ENCODE data around the gene YBEY.

YBEY gene

GRCh38 chr21:46334351-46335140, 48.4 kb downstream of the YBEY start:
- DNase-seq = no peak

DNA sequence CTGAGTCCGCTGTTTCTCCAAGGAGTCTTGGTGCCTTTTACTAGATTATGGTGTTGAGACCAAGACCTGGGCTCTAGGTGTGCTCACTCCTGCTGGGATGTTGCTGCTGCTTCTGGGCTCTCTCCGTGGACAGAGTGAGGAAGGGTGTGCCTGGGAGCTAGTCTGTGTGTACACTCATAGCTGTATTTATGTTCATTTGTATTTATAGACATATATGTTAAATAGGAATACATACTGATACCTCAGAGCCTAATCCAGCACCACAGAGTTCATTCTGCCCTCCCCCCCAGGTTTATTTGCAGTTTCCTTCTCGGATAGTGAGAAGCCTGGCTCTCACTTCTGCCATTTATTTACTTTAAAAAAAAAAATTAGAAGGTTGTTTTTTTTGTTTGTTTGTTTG, 50.5 kb downstream of the YBEY start:
- DNase-seq = no peak

- DNase-seq = no peak
Observed at GRCh38 chr21:46340998-46341397, 54.9 kb downstream of the YBEY start.

- no peak for DNase-seq
Observed at GRCh38 chr21:46344219-46344915, 58.2 kb downstream of the YBEY start.

DNA sequence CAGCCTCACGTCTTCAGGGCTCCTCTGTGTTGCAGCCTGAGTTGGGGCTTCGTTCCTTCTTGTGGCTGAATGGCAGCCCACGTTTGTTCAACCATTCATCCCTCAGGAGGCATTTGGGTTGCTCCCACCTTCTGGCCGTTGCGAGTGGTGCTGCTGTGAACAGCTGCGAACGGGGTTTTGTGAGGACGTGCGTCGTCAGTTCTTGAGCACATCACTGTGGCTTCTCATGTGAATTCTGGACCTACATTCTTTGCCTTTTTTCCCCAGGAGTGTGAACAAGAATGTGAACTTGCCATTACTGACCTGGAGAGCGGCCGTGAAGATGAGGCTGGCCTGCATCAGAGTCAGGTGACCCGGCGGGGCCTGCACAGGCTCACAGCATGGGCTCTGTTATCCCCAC, 59.7 kb downstream of the YBEY start:
- no peak for DNase-seq

DNA sequence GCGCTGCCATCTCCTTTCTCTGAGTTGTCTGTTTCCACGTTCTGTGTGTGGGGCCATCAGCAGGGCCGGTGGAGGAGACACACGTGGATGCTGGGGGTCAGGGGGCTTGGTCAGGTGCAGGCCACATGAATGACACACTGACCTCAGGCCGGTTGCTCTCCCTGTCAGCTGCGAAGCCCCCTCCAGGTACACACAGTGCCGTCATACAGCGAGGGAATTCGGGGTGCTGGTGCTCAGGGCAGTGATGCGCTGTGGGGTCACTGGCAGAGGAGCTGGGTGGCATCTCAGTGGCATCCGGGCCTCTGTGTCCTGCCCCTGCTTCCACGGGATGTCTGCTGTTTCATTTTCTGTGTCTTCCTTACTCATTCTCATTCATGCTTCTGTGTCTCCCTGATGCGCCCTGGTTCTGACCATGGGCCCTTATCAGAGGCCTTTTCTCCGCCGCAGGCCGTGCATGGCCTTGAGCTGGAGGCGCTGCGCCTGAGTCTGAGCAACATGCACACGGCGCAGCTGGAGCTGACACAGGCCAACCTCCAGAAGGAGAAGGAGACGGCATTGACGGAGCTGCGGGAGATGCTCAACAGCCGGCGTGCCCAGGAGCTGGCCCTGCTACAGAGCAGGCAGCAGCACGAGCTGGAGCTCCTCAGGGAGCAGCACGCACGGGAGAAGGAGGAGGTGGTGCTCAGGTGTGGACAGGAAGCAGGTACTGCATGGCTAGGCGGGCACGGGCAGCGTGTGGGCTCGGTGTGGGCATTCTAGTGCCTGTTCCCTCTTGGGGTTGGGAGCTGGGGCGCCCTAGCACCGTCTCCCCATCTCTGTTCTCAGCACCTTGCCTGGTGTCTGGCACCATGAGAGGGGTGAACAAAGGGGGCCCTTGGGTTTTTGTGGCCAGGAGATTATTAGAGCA, 60.4 kb downstream of the YBEY start:
- no peak for DNase-seq

GRCh38 chr21:46347203-46347550, 61.0 kb downstream of the YBEY start:
- no peak for DNase-seq

All from fibroblast of upper back skin (primary cell).